ENCODE data around the gene LNX1. TPM values are rescaled to one million over a fixed set of nuclear protein-coding genes. Genes with fewer than 3 reads are reported as not detected.

LNX1 gene
- total RNA-seq, 1 donor from 2014 or later = 1.6 TPM

- DNase-seq (ENCODE audit: low read depth) = no peak
- no peaks in the 10 kb centered on the region for H3K36me3 ChIP-seq (ENCODE audit: control insufficient read depth, insufficient read depth, low read length)
- FAIRE-seq = no peak
- no peak overlapping the region for H3K4me3 ChIP-seq (ENCODE audit: low read depth, low read length)
- no peak for TF ChIP-seq CTCF (IDR thresholded peaks at IDR 0.05; ENCODE audit: insufficient read depth, low read length, severe bottlenecking)
- no peaks in the 10 kb centered on the region for H3K27me3 ChIP-seq (ENCODE audit: control insufficient read depth, insufficient read depth, low read length)
These were observed 8.3 kb upstream of the LNX1 start for GRCh38 chr4:53599632-53600031.

- Histone ChIP-seq H3K36me3 (ENCODE audit: control insufficient read depth, insufficient read depth, low read length) (no peaks in the 10 kb centered on the region), H3K27me3 (ENCODE audit: control insufficient read depth, insufficient read depth, low read length) (no peaks in the 10 kb centered on the region), H3K4me3 (ENCODE audit: low read depth, low read length) (no peak overlapping the region)
- DNase-seq (ENCODE audit: low read depth) = peak; percentile 40
- FAIRE-seq = no peak
- no peak for TF ChIP-seq CTCF (IDR thresholded peaks at IDR 0.05; ENCODE audit: insufficient read depth, low read length, severe bottlenecking)
These were observed 7.6 kb upstream of the LNX1 start for GRCh38 chr4:53598901-53599300.

GRCh38 chr4:53598483-53598882 is 7.2 kb upstream of the LNX1 start:
- DNase-seq (ENCODE audit: low read depth) (peak; percentile 13), FAIRE-seq (no peak)
- H3K4me3 ChIP-seq (ENCODE audit: low read depth, low read length) = no peak overlapping the region
- H3K36me3 ChIP-seq (ENCODE audit: control insufficient read depth, insufficient read depth, low read length) = no peaks in the 10 kb centered on the region
- H3K27me3 ChIP-seq (ENCODE audit: control insufficient read depth, insufficient read depth, low read length) = no peaks in the 10 kb centered on the region
- TF ChIP-seq CTCF (IDR thresholded peaks at IDR 0.05; ENCODE audit: insufficient read depth, low read length, severe bottlenecking) = no peak

- H3K27me3 ChIP-seq (ENCODE audit: control insufficient read depth, insufficient read depth, low read length) = no peaks in the 10 kb centered on the region
- no peak for DNase-seq (ENCODE audit: low read depth)
- H3K36me3 ChIP-seq (ENCODE audit: control insufficient read depth, insufficient read depth, low read length) = no peaks in the 10 kb centered on the region
- FAIRE-seq = no peak
- H3K4me3 ChIP-seq (ENCODE audit: low read depth, low read length) = no peak overlapping the region
- no peak for TF ChIP-seq CTCF (IDR thresholded peaks at IDR 0.05; ENCODE audit: insufficient read depth, low read length, severe bottlenecking)
These were observed 5.6 kb upstream of the LNX1 start for GRCh38 chr4:53596901-53597300.

GRCh38 chr4:53595834-53596233 is 4.5 kb upstream of the LNX1 start:
- no peaks in the 10 kb centered on the region for H3K36me3 ChIP-seq (ENCODE audit: control insufficient read depth, insufficient read depth, low read length)
- FAIRE-seq = no peak
- no peak overlapping the region for H3K4me3 ChIP-seq (ENCODE audit: low read depth, low read length)
- TF ChIP-seq CTCF (IDR thresholded peaks at IDR 0.05; ENCODE audit: insufficient read depth, low read length, severe bottlenecking) = no peak
- DNase-seq (ENCODE audit: low read depth) = no peak
- H3K27me3 ChIP-seq (ENCODE audit: control insufficient read depth, insufficient read depth, low read length) = no peaks in the 10 kb centered on the region

- FAIRE-seq = no peak
- TF ChIP-seq CTCF (IDR thresholded peaks at IDR 0.05; ENCODE audit: insufficient read depth, low read length, severe bottlenecking) = no peak
- Histone ChIP-seq H3K4me3 (ENCODE audit: low read depth, low read length) (no peak overlapping the region), H3K27me3 (ENCODE audit: control insufficient read depth, insufficient read depth, low read length) (no peaks in the 10 kb centered on the region), H3K36me3 (ENCODE audit: control insufficient read depth, insufficient read depth, low read length) (no peaks in the 10 kb centered on the region)
- DNase-seq (ENCODE audit: low read depth) = peak; percentile 96
These were observed 3.9 kb upstream of the LNX1 start for GRCh38 chr4:53595204-53595603.
